ENCODE data around the gene KANK4. TPM values are rescaled to one million over a fixed set of nuclear protein-coding genes. Genes with fewer than 3 reads are reported as not detected.

Gene KANK4
- polyA plus RNA-seq, 2 of the 4 experiments (the other 2 are of a cell fraction) = 0.66 to 0.81 TPM

DNA sequence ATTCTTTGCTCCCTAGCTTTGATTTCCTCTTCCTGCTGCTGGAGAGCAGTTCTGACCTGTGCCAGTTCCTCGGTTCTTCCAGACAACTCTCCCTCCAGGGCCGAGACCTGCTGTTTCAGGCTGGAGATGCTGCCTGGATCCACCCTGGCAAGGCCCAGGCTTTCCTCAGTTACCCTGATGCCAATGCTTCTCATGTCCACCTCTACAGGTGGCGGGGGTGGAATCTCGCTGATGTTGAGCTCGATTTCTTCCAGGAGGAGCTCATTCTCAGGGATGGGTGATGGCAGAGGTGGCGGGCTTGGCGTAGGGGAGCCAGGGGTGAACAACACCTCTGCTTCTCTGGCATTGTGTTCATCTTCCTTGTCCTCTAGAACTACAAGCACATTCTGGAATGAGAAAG is 45.3 kb downstream of the KANK4 start:
- ChIA-PET POLR2A (no interaction called here), CTCF (interaction anchor here (0.7 to 1.4 kb wide), 4 partner anchors 11 to 18 kb away, joined by 3 to 5 read pairs (median 4); no protein-coding TSS in a partner anchor)
- no peak for ATAC-seq
- FAIRE-seq = no peak
- H3K4me3 ChIP-seq = no peak overlapping the region
- no peak for TF ChIP-seq KDM1A (IDR thresholded peaks at IDR 0.05; ENCODE audit: low read depth)
- TF ChIP-seq KDM5A (IDR thresholded peaks at IDR 0.05) = no peak
- TF ChIP-seq NFE2L2 (conservative IDR thresholded peaks at IDR 0.05; ENCODE audit: low read length) = no peak
- TF ChIP-seq, protein P1, sequence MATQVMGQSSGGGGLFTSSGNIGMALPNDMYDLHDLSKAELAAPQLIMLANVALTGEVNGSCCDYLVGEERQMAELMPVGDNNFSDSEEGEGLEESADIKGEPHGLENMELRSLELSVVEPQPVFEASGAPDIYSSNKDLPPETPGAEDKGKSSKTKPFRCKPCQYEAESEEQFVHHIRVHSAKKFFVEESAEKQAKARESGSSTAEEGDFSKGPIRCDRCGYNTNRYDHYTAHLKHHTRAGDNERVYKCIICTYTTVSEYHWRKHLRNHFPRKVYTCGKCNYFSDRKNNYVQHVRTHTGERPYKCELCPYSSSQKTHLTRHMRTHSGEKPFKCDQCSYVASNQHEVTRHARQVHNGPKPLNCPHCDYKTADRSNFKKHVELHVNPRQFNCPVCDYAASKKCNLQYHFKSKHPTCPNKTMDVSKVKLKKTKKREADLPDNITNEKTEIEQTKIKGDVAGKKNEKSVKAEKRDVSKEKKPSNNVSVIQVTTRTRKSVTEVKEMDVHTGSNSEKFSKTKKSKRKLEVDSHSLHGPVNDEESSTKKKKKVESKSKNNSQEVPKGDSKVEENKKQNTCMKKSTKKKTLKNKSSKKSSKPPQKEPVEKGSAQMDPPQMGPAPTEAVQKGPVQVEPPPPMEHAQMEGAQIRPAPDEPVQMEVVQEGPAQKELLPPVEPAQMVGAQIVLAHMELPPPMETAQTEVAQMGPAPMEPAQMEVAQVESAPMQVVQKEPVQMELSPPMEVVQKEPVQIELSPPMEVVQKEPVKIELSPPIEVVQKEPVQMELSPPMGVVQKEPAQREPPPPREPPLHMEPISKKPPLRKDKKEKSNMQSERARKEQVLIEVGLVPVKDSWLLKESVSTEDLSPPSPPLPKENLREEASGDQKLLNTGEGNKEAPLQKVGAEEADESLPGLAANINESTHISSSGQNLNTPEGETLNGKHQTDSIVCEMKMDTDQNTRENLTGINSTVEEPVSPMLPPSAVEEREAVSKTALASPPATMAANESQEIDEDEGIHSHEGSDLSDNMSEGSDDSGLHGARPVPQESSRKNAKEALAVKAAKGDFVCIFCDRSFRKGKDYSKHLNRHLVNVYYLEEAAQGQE (IDR thresholded peaks at IDR 0.05) = no peak
- no peak for TF ChIP-seq RARB (CRISPR knock-in tag; IDR thresholded peaks at IDR 0.05)
- TF ChIP-seq TP53 (CRISPR knock-in tag; IDR thresholded peaks at IDR 0.05) = no peak
- TF ChIP-seq EP300 (IDR thresholded peaks at IDR 0.05) = no peak
- no peak overlapping the region for H3K4me2 ChIP-seq
- 78% methylated on average over 7 of the region's 7 CpGs for WGBS (ENCODE audit: missing lambda C conversion rate)
- H3K9me3 ChIP-seq = 0 out of 3 replicates have a peak, but pooled peaks cover 4% of the 10 kb centered on the region
- H3K4me1 ChIP-seq = 0 out of 3 replicates have a peak, but pooled peaks cover 7% of the 10 kb centered on the region
- H3K27ac ChIP-seq = no peak overlapping the region
- DNase-seq (ENCODE audit: low read depth in 1 of 2, low spot score in 1 of 2) = no peak

DNA sequence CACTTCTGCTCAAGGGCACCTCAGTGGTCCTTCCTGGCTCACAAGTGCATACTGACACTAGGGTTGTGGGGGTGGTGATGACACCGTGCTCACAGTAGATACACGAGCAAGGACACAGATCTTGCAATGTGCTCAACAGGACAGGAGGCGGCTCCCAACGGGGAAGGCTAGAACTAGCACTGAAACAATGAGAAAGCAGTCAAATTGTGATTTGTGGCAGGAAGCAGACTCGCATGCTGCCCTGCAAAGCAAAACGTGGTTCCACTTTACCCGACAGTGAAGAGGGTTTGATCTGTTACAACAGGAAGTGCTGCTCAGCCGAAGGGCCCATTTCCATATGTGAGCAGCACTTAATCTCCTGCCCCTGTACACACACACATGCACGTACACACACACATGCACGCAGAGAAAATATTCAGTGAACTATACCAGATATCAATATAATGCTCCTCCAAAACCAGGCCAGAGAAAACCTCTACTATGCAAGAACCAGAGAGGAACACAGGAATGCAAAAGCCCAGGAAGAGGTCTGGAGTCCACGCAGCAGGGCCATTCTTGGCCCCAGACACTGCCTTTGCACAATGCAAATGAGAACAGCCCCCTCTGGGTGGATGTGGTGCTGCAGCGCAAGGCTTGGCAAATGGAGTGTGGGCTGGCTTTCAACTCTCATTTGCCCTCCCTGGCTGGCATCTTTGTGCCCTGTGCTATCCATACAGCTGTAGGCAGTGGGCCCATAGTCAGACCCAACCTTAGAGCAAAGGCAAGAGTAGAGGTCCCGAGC is 47.1 kb downstream of the KANK4 start:
- 0 out of 3 replicates have a peak, but pooled peaks cover 7% of the 10 kb centered on the region for H3K4me1 ChIP-seq
- POLR2A ChIA-PET = no interaction called here
- no peak overlapping the region for H3K27ac ChIP-seq
- TF ChIP-seq RNF2 (IDR thresholded peaks at IDR 0.05; ENCODE audit: borderline replicate concordance, low read depth) (no peak), KDM5A (IDR thresholded peaks at IDR 0.05) (no peak), JUNB (IDR thresholded peaks at IDR 0.05) (no peak), SREBF2 (IDR thresholded peaks at IDR 0.05) (no peak), TFCP2L1 (CRISPR knock-in tag; IDR thresholded peaks at IDR 0.05) (no peak), PHF8 (IDR thresholded peaks at IDR 0.05; ENCODE audit: borderline replicate concordance, low read depth) (no peak), ZC3H11A (IDR thresholded peaks at IDR 0.05) (no peak), FOSL2 (IDR thresholded peaks at IDR 0.05) (no peak), FOSL2 (CRISPR knock-in tag; IDR thresholded peaks at IDR 0.05) (no peak), SMC3 (IDR thresholded peaks at IDR 0.05) (no peak), JUN (IDR thresholded peaks at IDR 0.05) (no peak), HEYL (CRISPR knock-in tag; IDR thresholded peaks at IDR 0.05) (no peak), MAZ (IDR thresholded peaks at IDR 0.05; ENCODE audit: borderline replicate concordance, low read depth, low read length) (no peak), MYC (IDR thresholded peaks at IDR 0.05; ENCODE audit: borderline replicate concordance, low read length) (no peak)
- TF ChIP-seq, protein P2, sequence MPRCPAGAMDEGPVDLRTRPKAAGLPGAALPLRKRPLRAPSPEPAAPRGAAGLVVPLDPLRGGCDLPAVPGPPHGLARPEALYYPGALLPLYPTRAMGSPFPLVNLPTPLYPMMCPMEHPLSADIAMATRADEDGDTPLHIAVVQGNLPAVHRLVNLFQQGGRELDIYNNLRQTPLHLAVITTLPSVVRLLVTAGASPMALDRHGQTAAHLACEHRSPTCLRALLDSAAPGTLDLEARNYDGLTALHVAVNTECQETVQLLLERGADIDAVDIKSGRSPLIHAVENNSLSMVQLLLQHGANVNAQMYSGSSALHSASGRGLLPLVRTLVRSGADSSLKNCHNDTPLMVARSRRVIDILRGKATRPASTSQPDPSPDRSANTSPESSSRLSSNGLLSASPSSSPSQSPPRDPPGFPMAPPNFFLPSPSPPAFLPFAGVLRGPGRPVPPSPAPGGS (IDR thresholded peaks at IDR 0.05) = no peak
- TF ChIP-seq, protein P1 (IDR thresholded peaks at IDR 0.05) = no peak
- TF ChIP-seq, protein P3, sequence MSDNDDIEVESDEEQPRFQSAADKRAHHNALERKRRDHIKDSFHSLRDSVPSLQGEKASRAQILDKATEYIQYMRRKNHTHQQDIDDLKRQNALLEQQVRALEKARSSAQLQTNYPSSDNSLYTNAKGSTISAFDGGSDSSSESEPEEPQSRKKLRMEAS (IDR thresholded peaks at IDR 0.05) = no peak
- DNase-seq (ENCODE audit: low read depth in 1 of 2, low spot score in 1 of 2) = no peak
- H3K4me3 ChIP-seq = no peak overlapping the region
- 84% methylated on average over 13 of the region's 13 CpGs for WGBS (ENCODE audit: missing lambda C conversion rate)
- no peaks in the 10 kb centered on the region for H3K9me3 ChIP-seq
- FAIRE-seq = no peak
- no peak overlapping the region for H3K4me2 ChIP-seq
- CTCF ChIA-PET = no interaction called here
- peak; percentile 34 to 61; a peak in 3 of 6 replicates for ATAC-seq

Data from A549 (cell line).